CD4-positive, alpha-beta T cell treated with Interleukin-2 at 100 ng/mL for 4 hours (primary cell): ENCODE measurements around the gene PCSK6.
"Not testable (repeated sequence)": the region's sequence is repeated elsewhere in the genome, so short reads cannot be mapped to it uniquely, and the experiment has no call there.

Experiments
- DNase-seq: peaks from one replicate; pipeline ENCODE4 v3.0.0-alpha.2; 2020; ENCODE audit warnings: low spot score

PCSK6 gene

DNA sequence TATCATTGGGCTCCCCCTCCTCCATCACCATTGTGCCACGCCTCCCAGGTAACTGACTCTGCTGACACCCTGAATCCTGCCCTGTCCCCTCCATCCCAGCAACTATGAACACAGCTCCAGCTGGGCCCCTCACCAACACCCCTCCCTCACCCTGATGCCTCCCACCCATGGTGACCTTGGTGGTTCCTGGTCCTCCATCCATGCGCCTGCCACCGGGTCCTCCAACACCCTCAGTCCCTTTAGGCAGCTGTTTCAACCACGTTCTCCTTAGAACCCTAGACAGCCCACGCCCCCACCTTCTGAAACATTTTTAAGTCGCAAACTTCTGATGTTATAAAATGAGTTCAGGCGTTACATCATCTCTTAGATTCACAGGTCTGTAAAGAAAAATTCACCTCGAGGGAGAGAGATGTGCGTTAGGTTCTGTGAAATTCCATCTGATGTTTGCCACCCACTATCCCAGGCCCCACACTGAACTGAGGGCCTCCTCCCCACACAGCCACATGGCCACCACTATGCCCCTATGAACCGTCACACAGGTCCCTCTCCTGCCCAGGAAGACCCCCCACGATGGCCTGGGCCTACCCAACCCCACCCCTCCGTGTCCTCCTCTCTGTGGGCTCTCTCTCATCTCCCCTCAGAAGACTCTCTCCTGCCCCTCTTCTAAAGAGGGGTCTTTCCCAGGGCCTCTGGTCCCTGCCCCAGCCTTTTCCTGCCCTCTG, 29.8 kb downstream of the PCSK6 start:
- no peak for DNase-seq

DNA sequence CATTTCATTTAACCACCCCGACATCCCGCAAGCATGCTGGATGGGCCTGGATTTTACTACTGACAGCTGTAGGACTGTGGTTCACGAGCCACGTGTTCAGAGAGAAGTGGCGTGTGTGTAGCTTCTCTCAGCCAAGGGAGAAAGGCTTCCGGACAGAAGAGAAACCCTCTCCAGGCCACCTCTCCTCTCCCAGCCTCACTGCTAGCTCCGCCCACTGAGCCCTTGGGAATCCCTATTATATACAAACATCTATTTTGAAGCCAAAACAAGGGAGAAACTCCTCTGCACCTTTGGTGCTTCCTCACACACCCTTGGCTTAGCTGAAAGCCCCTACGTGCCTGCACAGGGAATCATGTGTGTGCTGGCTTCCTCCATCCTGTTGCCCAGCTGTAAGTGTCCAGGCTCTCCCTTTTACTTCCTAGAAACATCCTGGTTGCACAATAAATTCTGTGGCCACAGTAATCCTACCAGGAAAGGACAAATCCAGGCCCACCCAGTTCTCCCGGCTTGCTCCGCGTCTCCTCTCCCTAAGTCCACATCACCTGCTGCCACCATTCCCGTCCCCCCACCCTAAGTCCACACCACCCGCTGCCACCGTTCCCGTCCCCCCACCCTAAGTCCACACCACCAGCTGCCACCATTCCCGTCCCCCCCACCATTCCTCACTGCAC, 30.5 kb downstream of the PCSK6 start:
- DNase-seq = no peak

DNA sequence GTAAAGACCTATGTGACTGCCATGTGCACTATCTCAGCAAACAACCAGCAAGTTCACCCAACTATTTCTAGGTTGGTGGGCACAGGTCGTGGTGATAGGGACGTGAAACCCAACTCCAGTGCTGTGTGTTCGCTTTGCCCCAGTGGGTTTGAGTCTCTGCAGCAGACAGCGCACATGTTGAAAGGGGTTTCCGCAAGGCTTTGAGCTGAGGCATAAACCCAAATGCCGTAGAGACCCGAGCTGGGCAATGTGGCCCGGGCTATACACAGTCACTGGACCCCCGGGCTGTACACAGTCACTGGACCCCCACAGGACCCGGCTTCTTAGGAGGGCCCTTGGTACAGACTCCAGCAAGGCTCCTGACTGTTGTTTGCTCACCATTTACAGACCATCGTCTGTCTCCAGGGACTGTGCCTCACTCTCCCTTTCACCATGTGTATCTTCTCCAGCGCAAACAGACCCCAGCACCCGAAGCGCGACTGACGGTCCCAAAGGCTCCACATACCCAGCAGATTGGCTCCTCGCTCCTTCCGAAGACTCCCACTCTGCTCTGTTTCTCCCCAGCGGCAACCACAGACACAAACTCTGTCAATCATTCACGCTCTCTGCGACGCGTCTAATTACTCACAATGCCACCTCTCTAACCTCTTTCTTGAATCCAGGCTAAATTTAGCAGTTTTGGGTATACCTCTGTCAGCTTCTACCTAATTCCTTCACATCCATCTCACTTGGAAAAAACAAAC, 31.2 kb downstream of the PCSK6 start:
- no peak for DNase-seq

DNA sequence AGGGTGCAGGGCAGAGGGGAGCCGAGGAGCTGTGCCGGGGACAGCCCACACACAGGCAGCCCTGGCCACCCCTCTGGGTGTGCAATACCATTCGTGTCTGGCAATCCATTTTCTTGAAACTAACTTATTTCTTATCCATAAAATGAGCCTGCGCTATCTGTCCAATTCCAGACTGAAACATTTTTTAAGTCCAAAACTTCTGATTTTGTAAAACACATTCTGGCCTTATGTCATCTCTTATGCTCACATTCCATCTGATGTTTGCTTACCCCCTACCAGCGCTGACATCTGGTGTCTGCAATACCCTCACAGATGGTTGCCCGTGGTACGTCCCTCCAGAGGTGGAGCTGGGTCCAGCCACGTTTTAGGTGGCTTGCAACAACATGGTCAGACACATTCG, 31.8 kb downstream of the PCSK6 start:
- DNase-seq = no peak

DNA sequence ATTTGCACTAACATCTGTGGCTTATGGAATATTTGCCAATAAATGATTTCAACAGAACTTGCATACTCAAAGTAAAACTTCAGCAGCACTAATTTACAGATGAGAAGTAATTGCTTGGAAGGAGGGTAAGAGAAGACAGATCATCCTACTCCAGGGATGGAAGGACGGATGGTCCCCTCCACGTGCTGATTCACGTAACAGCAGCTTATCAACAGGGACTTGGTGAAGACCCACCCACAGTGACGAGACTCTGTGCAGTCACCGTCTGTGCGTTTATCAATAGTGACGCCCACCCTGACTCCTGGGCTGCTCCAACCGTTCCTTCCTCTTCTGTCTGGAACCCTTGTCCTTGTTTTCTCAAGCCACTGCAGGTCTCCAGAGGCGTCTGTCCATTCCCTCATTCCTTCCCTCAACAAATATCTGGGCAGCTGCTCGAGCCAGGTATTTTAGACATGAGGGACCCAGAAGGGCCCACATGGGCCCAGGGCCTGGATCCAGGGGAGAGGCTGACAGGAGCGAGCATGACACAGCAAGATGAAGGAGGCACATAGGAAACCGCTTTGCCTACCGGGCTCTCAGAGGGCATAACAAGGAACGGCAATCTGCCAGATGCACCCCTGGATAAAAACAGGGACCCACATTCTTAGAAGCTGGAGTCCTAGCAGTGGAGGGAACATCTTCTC, 33.3 kb downstream of the PCSK6 start:
- no peak for DNase-seq

DNA sequence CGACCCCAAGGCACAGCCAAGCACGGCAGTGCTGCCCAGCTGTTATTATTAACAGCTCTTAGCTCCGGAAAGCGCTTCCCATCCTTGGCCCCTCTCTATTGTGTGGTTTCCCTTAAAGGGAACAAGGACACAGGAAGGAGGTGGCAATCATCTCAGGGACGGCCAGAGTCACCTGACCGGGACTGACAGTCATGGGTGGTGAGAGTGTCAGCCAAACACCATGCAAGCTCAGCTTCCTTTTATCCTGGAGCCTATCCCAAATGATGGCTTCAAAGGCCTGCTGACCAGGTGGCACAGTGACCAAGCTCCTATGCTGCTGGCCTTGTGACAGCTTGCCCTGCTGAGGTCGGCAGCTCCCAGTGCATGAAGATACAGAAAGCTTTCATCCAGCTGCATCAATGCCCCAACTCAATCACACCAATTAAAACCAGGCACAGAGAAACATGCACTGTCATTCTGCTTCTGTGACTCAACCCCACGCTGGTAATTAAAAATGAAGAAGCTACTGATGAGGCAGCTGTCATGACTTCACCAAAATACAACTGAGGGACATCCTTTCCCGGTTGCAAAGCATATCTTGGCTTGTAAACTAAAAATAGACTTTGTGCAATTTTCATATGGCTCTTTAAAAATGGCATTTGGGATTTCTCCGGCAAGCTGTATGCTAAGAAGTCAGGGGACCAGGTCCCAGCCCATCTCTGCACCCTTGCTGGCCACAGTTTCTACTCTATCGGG, 34.0 kb downstream of the PCSK6 start:
- DNase-seq = no peak

DNA sequence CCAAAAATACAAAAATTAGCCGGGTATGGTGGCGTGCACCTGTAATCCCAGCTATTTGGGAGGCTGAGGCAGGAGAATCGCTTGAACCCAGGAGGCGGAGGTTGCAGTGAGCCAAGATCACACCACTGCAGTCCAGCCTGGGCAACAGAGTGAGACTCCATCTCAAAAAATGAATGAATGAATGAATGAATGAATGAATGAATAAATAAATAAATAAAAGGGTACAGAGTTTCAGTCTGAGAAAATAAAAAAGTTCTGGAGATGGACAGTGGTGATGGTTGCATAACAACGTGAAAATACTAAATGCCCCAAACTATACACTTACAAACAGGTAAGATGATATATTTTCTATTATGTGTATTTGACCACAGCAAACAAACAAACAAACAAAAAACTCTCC, 34.7 kb downstream of the PCSK6 start:
- not testable (repeated sequence) for DNase-seq

DNA sequence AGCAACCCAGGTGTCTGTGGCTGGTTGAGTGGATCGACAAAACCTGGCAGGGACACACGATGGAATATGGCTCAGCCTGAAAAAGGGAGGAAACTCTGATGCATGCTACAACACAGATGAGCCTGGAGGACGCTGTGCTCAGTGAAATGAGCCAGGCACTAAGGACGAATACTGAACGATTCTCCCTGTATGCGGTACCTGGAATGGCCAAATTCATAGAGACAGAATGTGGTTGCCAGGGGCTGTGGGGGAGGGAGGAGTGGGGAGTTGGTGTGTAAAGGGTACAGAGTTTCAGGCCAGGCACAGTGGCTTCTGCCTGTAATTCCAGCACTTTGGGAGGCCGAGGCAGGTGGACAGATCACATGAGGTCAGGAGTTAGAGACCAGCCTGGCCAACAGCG, 35.1 kb downstream of the PCSK6 start:
- DNase-seq = no peak

DNA sequence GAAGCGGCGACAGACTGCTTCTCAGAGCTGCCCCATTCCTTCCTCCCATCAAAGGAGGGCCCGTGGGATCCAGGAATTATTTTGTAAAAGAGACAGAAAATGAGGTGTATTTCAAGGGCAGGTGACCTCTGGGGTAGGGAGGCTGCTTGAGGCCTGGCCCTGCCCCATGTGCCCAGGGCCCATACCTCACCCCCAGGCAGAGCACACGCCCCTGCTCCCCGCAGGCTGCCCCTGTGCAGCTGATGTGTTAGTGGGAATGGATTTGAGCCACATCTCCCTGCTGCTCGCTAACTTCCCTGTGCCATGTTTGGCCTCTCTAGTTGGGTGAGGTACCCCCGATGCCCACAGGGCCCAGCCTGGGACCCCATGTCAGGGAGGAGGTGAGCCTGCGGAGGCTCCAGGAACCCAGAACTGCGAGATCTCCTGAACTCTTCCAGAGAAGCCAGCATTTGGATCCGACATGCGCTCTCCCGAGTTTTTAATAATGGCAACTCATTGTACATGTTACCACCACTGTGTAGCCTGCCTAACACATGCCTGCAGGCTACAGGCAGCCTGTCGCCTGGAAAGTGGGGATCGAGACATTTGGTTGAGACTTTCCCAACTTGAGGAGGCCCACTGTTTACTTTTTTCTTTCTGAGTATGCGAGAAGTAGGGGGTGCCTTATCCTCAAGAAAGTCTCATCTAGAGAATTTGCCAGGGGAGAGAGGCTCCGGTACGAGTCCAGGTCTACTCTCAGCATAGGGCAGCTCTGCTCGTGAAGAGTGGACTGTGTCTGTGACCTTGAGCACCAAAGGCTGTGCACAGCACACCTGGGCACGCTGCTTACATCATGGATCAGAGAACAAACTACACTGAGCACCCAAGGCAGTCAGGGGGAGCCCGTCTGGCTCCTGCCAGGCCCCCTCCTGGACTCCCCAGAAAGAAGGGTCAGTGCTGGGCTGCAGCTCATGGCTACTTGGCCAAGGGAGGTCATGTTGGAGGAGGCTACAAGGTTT, 36.1 kb downstream of the PCSK6 start:
- no peak for DNase-seq

DNA sequence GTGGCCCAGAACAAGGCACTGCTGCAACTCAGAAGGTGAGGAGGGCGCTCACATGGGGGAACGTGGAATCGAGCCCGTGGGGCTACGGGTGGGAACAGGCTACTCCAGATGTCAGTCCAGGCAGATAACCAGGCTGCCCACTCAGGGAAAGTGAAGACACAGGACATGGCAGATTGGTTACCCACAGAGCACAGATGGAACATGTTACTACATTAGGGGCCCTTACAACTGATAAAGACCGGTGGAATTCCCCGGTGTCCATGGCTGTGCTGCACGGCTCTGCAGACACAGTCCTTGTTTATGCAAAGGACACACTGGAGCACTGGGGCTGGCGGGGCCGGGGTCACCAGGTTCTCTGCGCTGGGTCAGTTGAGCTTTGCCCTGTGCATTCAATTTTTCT, 36.9 kb downstream of the PCSK6 start:
- no peak for DNase-seq

DNA sequence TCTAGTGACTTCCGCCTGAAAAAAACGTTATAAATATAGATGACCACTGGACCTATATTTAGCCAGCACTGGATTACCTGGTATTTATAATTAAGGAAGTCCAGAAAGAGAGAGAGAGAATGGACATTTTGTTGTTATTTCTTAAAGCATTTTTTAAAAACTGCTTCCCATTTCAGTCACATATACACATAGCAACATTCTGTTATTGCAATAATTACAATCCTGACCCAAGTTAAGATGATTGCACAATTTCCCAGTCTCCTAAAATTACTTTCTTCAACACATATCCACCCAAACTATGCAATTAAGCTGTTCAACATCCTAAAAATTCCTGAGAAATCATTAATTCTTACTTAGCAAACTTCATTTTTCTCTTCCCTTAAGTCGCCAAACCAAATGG, 37.7 kb downstream of the PCSK6 start:
- DNase-seq = no peak

DNA sequence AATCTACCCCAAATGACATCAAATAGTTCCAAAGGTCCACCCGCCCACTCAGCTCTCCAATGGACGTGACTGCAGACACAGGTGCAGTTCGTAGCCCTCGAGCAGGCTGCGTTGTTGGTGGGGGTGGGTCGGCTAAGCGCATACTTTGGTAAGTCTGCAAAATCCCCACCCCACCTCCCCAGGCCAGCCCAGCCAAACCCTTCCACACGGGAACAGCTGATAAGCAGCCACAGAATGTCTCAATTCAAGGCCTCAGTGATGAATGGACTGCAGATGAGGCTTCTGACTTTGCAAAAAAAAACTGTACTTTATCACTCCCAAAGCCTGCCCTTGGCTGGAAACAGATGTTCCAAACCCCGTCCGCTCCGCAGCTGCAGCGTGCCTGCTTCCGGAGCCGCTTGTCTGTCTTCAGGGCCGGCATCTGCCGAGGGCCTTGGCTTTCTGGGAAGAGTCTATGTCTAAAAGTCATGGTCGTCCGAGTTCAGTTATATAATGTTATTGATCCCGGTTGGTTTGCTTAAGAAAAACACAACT, 38.2 kb downstream of the PCSK6 start:
- DNase-seq = no peak

DNA sequence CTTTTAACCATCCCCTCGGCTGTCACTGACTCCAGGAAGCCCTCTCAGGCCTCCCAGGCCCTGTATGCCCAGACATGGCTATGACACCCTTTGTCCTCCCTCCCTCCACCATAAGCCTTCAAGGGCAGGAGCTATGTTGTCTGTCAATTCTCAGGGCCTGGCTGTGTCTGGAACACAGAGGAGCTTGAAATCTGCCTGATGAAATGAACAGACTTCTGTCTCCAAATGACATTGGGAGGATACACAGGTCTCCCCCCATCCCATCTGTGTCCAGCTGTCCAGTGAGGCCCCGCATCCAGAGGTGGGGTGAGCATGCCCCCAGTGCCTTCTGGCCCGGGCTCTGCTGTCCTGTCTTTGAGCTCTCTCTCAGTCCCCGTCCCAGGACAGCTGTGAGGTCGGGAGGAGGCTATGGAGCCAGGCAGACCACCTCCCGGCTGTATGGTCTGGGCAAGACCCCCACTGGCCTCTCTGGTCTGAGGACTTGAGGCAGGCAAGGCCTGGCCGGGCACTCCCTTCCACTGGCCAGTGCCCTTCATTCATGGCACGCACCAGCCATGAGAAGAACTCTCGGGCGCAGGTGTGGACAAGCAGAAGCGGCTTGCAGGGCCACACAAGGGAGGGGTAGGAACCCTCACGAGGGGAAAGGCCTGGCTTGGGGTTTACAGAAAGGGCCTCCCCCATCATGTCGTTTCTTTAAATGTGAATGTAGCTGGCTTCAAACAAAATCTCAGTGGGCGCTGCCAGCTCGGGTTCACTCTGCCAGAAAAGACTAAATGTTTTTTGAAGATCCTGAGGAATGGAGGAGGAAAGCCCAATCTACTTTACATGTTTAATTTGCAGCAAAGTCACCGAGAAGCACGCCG, 38.9 kb downstream of the PCSK6 start:
- no peak for DNase-seq

DNA sequence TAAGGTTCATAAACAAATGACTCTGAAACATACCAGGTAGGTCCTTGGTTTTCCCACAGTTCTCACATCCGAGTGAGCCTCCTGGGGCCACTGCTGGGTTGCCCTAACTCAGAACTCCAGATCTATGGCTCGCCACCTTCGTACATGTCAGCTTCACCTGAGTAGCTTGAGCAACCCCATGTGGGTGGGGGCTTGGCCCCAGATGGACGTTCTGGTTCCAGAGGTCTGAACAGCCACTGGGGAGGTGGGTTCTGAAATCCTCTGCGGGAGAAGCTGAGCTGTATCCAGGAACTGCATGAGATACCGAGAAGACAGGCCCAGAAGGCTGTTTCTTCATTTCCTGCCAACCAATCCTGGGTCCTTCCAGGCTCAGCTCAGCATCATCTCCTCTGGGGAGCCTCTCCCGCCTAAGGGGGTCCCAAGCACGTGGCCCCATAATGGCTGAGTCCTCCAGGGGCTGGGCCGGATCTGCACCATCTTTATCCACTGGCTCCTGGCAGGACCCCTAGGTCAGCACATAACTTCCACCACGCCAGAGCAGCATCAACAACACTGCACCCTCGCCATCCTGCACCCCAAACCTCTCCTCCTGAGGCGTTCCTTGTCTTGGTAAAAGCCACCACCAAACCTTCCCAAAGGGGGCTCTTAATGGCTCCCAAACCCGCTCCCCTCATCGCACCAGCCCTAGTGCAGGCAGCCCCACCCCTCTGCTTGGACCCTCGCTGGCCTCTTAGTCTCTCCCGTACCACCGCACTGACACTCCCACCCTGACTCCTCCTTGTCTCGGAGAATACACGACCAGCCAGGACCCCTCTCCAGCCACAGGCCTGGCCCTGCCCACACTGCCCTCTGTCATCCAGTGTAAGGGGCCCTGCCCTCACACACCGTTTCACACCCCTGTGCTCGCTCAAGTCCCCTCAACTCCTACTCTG, 39.8 kb downstream of the PCSK6 start:
- no peak for DNase-seq

DNA sequence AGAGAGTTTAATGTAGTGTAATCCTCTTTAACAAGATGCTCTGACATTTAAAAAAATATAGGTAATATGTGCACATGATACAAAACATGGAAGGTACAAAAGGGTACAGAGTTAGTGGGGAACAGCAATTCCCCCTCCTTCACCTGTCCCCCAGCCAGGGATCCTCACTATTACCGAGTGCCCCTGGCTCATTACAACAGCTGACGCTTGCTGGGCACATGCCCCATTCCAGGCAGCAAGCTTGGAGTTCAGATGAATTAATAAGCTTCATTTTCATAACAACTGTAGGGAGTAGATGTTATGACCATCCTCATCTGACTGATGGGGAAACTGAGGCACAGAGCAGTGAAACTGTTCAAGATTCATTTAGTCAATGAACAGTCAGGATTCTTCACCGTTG, 41.2 kb downstream of the PCSK6 start:
- DNase-seq = no peak

DNA sequence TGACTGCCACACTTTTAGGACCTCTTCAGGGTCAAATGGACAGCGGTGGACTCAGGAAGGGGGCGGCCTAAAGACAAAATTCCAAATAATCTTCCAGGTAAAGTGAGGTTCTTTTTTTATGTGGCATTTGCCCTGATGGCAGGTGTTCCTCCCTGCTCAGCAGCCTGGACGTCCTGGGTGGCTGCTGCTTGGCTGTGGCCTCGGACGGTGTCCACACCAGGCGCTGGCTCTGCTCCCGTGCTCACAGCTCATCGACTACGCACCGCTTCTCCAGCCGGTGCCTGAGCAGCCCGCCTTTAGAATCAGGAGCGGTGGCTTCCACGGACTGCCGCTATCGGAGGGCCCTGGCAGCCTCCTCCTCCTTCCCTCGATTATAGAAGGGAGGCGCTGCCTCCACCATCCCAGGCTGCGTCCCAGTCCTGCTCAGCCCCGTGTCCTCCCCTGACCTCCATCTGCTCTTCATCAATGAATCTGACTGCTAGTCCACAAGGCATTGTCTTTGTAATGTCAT, 41.9 kb downstream of the PCSK6 start:
- no peak for DNase-seq

DNA sequence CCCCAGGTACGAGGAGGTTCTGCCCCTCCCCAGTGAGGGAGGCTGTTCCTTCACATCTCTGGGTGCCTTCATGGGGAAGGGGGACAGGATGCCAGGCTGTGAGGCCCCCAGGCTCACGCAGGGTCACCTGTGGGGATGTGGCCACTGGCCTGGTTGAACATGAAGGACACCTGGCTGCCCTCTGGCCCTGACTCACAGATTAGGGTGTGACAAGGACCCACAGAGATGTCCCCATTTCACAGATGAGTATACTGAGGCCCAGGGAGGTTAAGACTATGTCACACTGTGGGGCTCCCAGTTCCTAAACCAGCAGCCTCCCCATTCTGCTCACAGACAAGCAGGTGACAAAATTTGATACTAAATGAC, 42.4 kb downstream of the PCSK6 start:
- no peak for DNase-seq

DNA sequence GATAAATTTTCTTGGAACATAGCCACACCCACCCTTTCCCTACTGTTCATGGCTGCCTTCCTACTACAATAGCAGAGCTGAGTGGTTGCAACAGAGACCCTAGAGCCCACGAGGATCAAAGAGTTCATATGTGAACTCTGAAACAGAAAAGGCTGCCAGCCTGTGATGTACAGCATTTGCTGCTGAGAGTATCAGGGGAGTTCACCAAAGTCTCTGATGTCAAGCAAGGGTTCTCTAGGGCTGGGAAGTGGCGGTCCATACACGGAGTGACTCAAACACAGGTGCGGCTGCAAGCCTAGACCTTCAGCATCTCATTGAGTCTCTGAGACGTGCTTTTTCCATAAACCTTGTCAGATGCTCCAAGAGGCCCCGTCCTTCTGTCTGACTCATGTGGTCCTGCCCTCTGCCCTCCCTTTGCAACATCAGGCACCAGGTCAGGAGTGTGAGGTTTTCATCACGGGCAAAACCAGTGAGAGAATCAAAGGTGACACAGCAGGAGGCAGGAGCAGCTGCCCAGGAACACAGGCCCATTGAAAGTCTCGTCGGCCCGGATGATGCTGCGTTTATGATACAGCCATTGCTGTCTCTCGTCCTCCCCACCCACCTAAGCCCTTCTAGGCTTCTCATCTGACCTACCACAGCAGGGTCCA, 42.9 kb downstream of the PCSK6 start:
- DNase-seq = no peak
